Naive thymus-derived CD8-positive, alpha-beta T cell (primary cell): ENCODE measurements around the gene OR5K2. TPM values are rescaled to one million over a fixed set of nuclear protein-coding genes. Genes with fewer than 3 reads are reported as not detected.

Source experiments
- ATAC-seq, 2 donors: fragments of 150-1000 bp; cut with Tn5 transposase in 1 of 2; sonication (Bioruptor Pico), chemical (Tn5 transposase) in 1 of 2; 1 replicate in 1 of 2; 2 replicates in 1 of 2; pipeline ENCODE4 v1.10.0; 2021; ENCODE audit warnings: mild to moderate bottlenecking in 2 of 2, moderate library complexity in 2 of 2
- POLR2A ChIA-PET: fragments of 350-600 bp; sonication (Branson Sonifier 250); formaldehyde crosslinking; loops from one replicate; lab custom pipeline; 2021; ENCODE audit warnings: antibody characterized with exemption; lab: Charles Lee
- DNase-seq, 10 donors: peaks; one replicate each; pipeline versions ENCODE4 v3.0.0 to v3.0.0-alpha.2; 2020 to 2022
- H3K27ac Mint-ChIP-seq, 10 donors: one replicate each; pipeline ENCODE4 v1.8.0; 2020 to 2022; ENCODE audit warnings: mild to moderate bottlenecking in 10 of 10, mixed read lengths in 10 of 10, moderate library complexity in 4 of 10, inconsistent platforms in 1 of 10
- H3K27me3 Mint-ChIP-seq, 5 donors: one replicate each; pipeline ENCODE4 v1.8.0; 2021 to 2022; ENCODE audit warnings: mixed read lengths in 5 of 5
- H3K36me3 Mint-ChIP-seq, 3 donors: one replicate each; pipeline ENCODE4 v1.8.0; 2020 to 2022; ENCODE audit warnings: mixed read lengths in 3 of 3, mild to moderate bottlenecking in 2 of 3, inconsistent platforms in 1 of 3
- H3K4me1 Mint-ChIP-seq, 4 donors: one replicate each; pipeline ENCODE4 v1.8.0; 2021 to 2022; ENCODE audit warnings: mixed read lengths in 4 of 4
- H3K4me3 Mint-ChIP-seq, 10 donors: one replicate each; pipeline ENCODE4 v1.8.0; 2020 to 2022; ENCODE audit warnings: mild to moderate bottlenecking in 10 of 10, mixed read lengths in 10 of 10, moderate library complexity in 6 of 10, inconsistent platforms in 1 of 10
- H3K9me3 Mint-ChIP-seq, 9 donors: one replicate each; pipeline ENCODE4 v1.8.0; 2020 to 2022; ENCODE audit warnings: mixed read lengths in 9 of 9, mild to moderate bottlenecking in 3 of 9, inconsistent platforms in 1 of 9, moderate library complexity in 1 of 9
- polyA plus RNA-seq, 3 donors: library from polyadenylated mRNA; unstranded; fragments of 300-500 nt; fragmentation: Illumina TruSeq; gene quantifications; one replicate each; pipeline ENCODE4 v1.2.3, GENCODE V29; 2021
- total RNA-seq, 8 experiments: library from RNA in 2 of 8; stranded (reverse) in 2 of 8; gene quantifications; one replicate each; pipeline ENCODE4 v1.2.3 and lab custom pipeline; 2021 to 2026

OR5K2 gene
- total and polyA plus RNA-seq, 5 experiments from 2014 or later = not detected

- ATAC-seq (no peak), DNase-seq (no peak)
- no peaks in the 10 kb centered on the region for H3K36me3 Mint-ChIP-seq
- no peaks in the 10 kb centered on the region for H3K27me3 Mint-ChIP-seq
- no peak overlapping the region for H3K4me3 Mint-ChIP-seq
- POLR2A ChIA-PET = no interaction called here
- no peaks in the 10 kb centered on the region for H3K9me3 Mint-ChIP-seq
- H3K4me1 Mint-ChIP-seq = peaks cover 0 to 4% (median 0%) of the 10 kb centered on the region in 4 donors
- no peak overlapping the region for H3K27ac Mint-ChIP-seq
Measured at GRCh38 chr3:98528474-98529346, 31.2 kb downstream of the OR5K2 start.

- POLR2A ChIA-PET = interaction anchor here (0.5 kb wide), 1 partner anchor 10 kb away, joined by 8 read pairs; no protein-coding TSS in a partner anchor
- peaks cover 0 to 4% (median 0%) of the 10 kb centered on the region in 4 donors for H3K4me1 Mint-ChIP-seq
Measured at GRCh38 chr3:98529856-98530459, 32.5 kb downstream of the OR5K2 start.

GRCh38 chr3:98530676-98531075 is 33.2 kb downstream of the OR5K2 start:
- POLR2A ChIA-PET = interaction anchor here (0.5 kb wide), 1 partner anchor 9 kb away, joined by 8 read pairs; no protein-coding TSS in a partner anchor
- DNase-seq (no peak), ATAC-seq (no peak)
- H3K9me3 Mint-ChIP-seq = no peaks in the 10 kb centered on the region
- no peak overlapping the region for H3K4me3 Mint-ChIP-seq
- H3K27ac Mint-ChIP-seq = no peak overlapping the region
- H3K27me3 Mint-ChIP-seq = no peaks in the 10 kb centered on the region
- no peaks in the 10 kb centered on the region for H3K36me3 Mint-ChIP-seq
- peaks cover 0 to 2% (median 0%) of the 10 kb centered on the region in 4 donors for H3K4me1 Mint-ChIP-seq

More at GRCh38 chr3:98529856-98530459, 32.5 kb downstream of the OR5K2 start:
- H3K9me3 Mint-ChIP-seq = no peaks in the 10 kb centered on the region
- no peaks in the 10 kb centered on the region for H3K36me3 Mint-ChIP-seq
- no peak for DNase-seq
- no peak for ATAC-seq
- H3K4me3 Mint-ChIP-seq = no peak overlapping the region
- H3K27me3 Mint-ChIP-seq = no peaks in the 10 kb centered on the region
- no peak overlapping the region for H3K27ac Mint-ChIP-seq

GRCh38 chr3:98531622-98532274 is 34.3 kb downstream of the OR5K2 start, which contains the start of gene GPR15:
Gene GPR15, plus strand, starts transcription at chr3:98531978. Its CDS starts 56 bp downstream, at chr3:98532034.
- peak within 1 kb of the TSS in 6 of 10 donors; percentile 2 to 47 (median 15) for H3K4me3 Mint-ChIP-seq
- H3K36me3 Mint-ChIP-seq = no peaks in the 10 kb centered on the region
- POLR2A ChIA-PET = interaction anchor here (0.6 to 2.3 kb wide), 2 partner anchors 9 to 33 kb away, joined by 3 to 5 read pairs; partner anchors contain the start of gene CLDND1
- peak within 1 kb of the TSS in 4 of 10 donors; percentile 8 to 53 (median 39) for H3K27ac Mint-ChIP-seq
- no peak for ATAC-seq
- no peak for DNase-seq
- H3K27me3 Mint-ChIP-seq = no peaks in the 10 kb centered on the region
- H3K4me1 Mint-ChIP-seq = no peaks in the 10 kb centered on the region
- H3K9me3 Mint-ChIP-seq = no peaks in the 10 kb centered on the region

GRCh38 chr3:98532275-98532637 is 34.8 kb downstream of the OR5K2 start:
- Mint-ChIP-seq H3K4me1 (no peaks in the 10 kb centered on the region), H3K36me3 (no peaks in the 10 kb centered on the region), H3K9me3 (no peaks in the 10 kb centered on the region), H3K27me3 (no peaks in the 10 kb centered on the region), H3K27ac (peak overlapping the region in 1 of 10 donors; percentile 53), H3K4me3 (peak overlapping the region in 4 of 10 donors; percentile 15 to 34 (median 23))
- POLR2A ChIA-PET = interaction anchor here (2.3 kb wide), 1 partner anchor 9 kb away, joined by 5 read pairs; the partner anchor contains the start of gene CLDND1
- ATAC-seq = no peak
- DNase-seq = no peak

- Mint-ChIP-seq H3K9me3 (no peaks in the 10 kb centered on the region), H3K4me1 (no peaks in the 10 kb centered on the region), H3K4me3 (peak overlapping the region in 4 of 10 donors; percentile 2 to 47 (median 10)), H3K36me3 (no peaks in the 10 kb centered on the region), H3K27me3 (no peaks in the 10 kb centered on the region), H3K27ac (peak overlapping the region in 3 of 10 donors; percentile 8 to 49 (median 29))
- ATAC-seq (no peak), DNase-seq (no peak)
- POLR2A ChIA-PET = interaction anchor here (2.3 kb wide), 1 partner anchor 10 kb away, joined by 5 read pairs; the partner anchor contains the start of gene CLDND1
Measured at GRCh38 chr3:98532709-98533571, 35.5 kb downstream of the OR5K2 start.

- no peak overlapping the region for H3K27ac Mint-ChIP-seq
- DNase-seq (no peak), ATAC-seq (no peak)
- H3K27me3 Mint-ChIP-seq = no peaks in the 10 kb centered on the region
- H3K9me3 Mint-ChIP-seq = no peaks in the 10 kb centered on the region
- H3K4me1 Mint-ChIP-seq = peaks cover 0 to 4% (median 0%) of the 10 kb centered on the region in 4 donors
- POLR2A ChIA-PET = no interaction called here
- no peak overlapping the region for H3K4me3 Mint-ChIP-seq
- no peaks in the 10 kb centered on the region for H3K36me3 Mint-ChIP-seq
Measured at GRCh38 chr3:98534168-98534567, 36.7 kb downstream of the OR5K2 start.

- Mint-ChIP-seq H3K9me3 (no peaks in the 10 kb centered on the region), H3K4me1 (peaks cover 0 to 4% (median 0%) of the 10 kb centered on the region in 4 donors), H3K27ac (no peak overlapping the region), H3K27me3 (no peaks in the 10 kb centered on the region), H3K36me3 (no peaks in the 10 kb centered on the region), H3K4me3 (no peak overlapping the region)
- ATAC-seq (no peak), DNase-seq (no peak)
- POLR2A ChIA-PET = no interaction called here
Measured at GRCh38 chr3:98534734-98535133, 37.3 kb downstream of the OR5K2 start.

GRCh38 chr3:98536456-98537017 is 39.1 kb downstream of the OR5K2 start:
- H3K27ac Mint-ChIP-seq = no peak overlapping the region
- H3K9me3 Mint-ChIP-seq = peaks cover 0 to 2% (median 0%) of the 10 kb centered on the region in 9 donors
- POLR2A ChIA-PET = interaction anchor here (0.7 kb wide), 1 partner anchor 29 kb away, joined by 3 read pairs; no protein-coding TSS in a partner anchor
- peaks cover 0 to 13% (median 0%) of the 10 kb centered on the region in 4 donors for H3K4me1 Mint-ChIP-seq
- ATAC-seq = no peak
- H3K27me3 Mint-ChIP-seq = no peaks in the 10 kb centered on the region
- no peak for DNase-seq
- H3K36me3 Mint-ChIP-seq = no peaks in the 10 kb centered on the region
- peak overlapping the region in 2 of 10 donors; percentile 4 to 5 for H3K4me3 Mint-ChIP-seq

- no peak for ATAC-seq
- DNase-seq = no peak
- H3K27me3 Mint-ChIP-seq = no peaks in the 10 kb centered on the region
- POLR2A ChIA-PET = no interaction called here
- H3K36me3 Mint-ChIP-seq = no peaks in the 10 kb centered on the region
- peaks cover 0 to 15% (median 0%) of the 10 kb centered on the region in 4 donors for H3K4me1 Mint-ChIP-seq
- H3K9me3 Mint-ChIP-seq = peaks cover 0 to 2% (median 0%) of the 10 kb centered on the region in 9 donors
- peak overlapping the region in 1 of 10 donors; percentile 30 for H3K27ac Mint-ChIP-seq
- no peak overlapping the region for H3K4me3 Mint-ChIP-seq
Measured at GRCh38 chr3:98540346-98540745, 42.9 kb downstream of the OR5K2 start.

- ATAC-seq (no peak), DNase-seq (no peak)
- H3K4me3 Mint-ChIP-seq = no peak overlapping the region
- no peaks in the 10 kb centered on the region for H3K36me3 Mint-ChIP-seq
- peaks cover 0 to 2% (median 0%) of the 10 kb centered on the region in 9 donors for H3K9me3 Mint-ChIP-seq
- H3K27me3 Mint-ChIP-seq = no peaks in the 10 kb centered on the region
- peak overlapping the region in 1 of 10 donors; percentile 4 for H3K27ac Mint-ChIP-seq
- peaks cover 0 to 20% (median 3%) of the 10 kb centered on the region in 4 donors for H3K4me1 Mint-ChIP-seq
- POLR2A ChIA-PET = interaction anchor here (0.5 kb wide), 1 partner anchor 22 kb away, joined by 3 read pairs; no protein-coding TSS in a partner anchor
Measured at GRCh38 chr3:98541695-98542094, 44.2 kb downstream of the OR5K2 start.
